A204.1 (cell line): ENCODE data around the gene STX3.
"Not testable (repeated sequence)": the region's sequence is repeated elsewhere in the genome, so short reads cannot be mapped to it uniquely, and the experiment has no call there.

Experiments
- FAIRE-seq: peaks from 2 replicates; lab custom pipeline; 2012; peaks lifted over from hg19 to GRCh38; lab: Jason Lieb, UNC

STX3 gene

GRCh38 chr11:59791639-59792038 lies 36.5 kb downstream of the STX3 start:
- no peak for FAIRE-seq

- FAIRE-seq, result no peak
Measured at GRCh38 chr11:59792507-59792906, 37.3 kb downstream of the STX3 start.

DNA sequence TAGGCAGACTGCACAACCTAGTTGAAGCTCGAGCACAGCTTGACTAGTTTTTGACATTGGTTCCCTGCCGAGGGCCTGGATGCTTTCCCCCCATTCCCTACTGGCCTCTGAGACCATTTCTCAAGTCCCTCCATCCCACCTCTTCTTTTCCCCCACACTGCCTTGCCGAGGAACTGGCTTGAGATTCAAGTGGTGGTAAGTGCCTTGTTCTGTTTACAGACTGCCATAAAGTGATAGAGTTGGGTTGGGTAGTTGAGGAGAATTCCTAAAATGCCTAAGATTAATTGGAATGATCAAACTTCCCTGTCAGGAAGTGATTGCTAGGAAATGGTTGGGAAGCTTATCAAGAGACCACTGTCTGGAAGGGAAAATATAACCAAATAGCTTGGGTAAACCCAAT lies 39.2 kb downstream of the STX3 start:
- no peak for FAIRE-seq

GRCh38 chr11:59800390-59801025 lies 45.3 kb downstream of the STX3 start:
- FAIRE-seq, result no peak

GRCh38 chr11:59801160-59801706 lies 46.1 kb downstream of the STX3 start:
- no peak for FAIRE-seq

GRCh38 chr11:59801981-59802638 lies 46.9 kb downstream of the STX3 start:
- FAIRE-seq, result no peak

- peak; percentile 65 for FAIRE-seq
Measured at GRCh38 chr11:59802639-59803176, 47.5 kb downstream of the STX3 start.

GRCh38 chr11:59804061-59804460 lies 48.9 kb downstream of the STX3 start:
- no peak for FAIRE-seq

- no peak for FAIRE-seq
Measured at GRCh38 chr11:59807047-59807610, 52.0 kb downstream of the STX3 start.

GRCh38 chr11:59810189-59810910 lies 55.2 kb downstream of the STX3 start, which contains the start of gene MRPL16:
TSS of gene MRPL16 (minus strand) at chr11:59810778. CDS start at chr11:59810658, 120 bp downstream.
- no peak for FAIRE-seq

GRCh38 chr11:59810911-59811259 lies 55.7 kb downstream of the STX3 start:
- FAIRE-seq, result no peak

GRCh38 chr11:59812220-59812619 lies 57.0 kb downstream of the STX3 start:
- FAIRE-seq, result no peak

DNA sequence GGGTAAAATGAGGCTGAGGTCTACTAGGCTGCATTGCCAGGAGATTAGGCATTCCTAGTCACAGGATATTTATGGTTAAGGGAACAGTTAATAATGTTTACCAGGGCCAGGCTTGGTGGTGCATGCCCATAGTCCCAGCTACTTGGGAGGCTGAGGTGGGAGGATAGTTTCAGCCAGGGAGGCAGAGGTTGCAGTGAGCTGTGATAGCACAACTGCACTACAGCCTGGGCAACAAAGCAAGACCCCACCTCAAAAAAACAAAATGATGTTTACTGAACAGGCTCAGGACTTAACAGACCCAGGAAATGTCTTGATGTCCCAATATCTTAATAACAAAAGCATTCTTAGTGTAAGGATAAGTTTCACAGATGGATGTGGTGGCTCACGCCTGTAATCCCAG lies 58.2 kb downstream of the STX3 start:
- FAIRE-seq, result no peak

GRCh38 chr11:59814021-59814420 lies 58.8 kb downstream of the STX3 start:
- FAIRE-seq, result no peak

GRCh38 chr11:59815754-59816153 lies 60.6 kb downstream of the STX3 start:
- FAIRE-seq, result no peak

DNA sequence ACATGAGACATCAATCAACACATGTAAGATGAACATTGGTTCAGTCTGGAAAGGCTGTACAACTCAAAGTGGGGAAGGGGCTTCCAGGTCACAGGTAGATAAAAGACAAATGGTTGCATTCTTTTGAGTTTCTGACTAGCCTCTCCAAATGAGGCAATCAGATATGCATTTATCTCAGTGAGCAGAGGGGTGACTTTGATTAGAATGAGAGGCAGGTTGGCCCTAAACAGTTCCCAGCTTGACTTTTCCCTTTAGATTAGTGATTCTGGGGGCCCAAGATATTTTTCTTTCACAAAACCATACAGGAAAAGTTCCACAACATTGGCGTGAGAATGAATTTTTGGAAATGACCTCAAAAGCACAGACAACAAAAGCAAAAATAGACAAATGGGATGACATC lies 61.3 kb downstream of the STX3 start:
- FAIRE-seq, result not testable (repeated sequence)

DNA sequence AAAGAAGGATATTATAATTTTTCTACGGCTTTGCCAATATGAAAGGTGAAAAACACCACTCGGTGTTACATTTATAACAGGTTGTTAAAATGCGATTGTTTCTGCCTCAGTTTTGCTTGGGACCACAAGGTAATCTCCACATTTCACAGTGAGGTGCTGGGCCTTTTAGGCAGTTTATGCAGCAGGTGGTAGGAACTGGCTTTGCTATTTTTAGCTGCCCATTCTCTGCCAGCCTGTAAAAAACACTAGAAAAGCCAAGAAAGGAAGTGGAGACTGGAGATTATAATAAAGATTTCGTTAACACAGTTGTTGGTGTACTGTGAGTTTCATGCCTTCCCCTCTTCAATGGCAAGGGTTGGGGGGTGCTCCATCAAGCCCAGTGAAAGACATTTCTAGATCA lies 63.4 kb downstream of the STX3 start:
- no peak for FAIRE-seq

GRCh38 chr11:59822989-59823566 lies 67.9 kb downstream of the STX3 start:
- FAIRE-seq, result peak; percentile 81

GRCh38 chr11:59829358-59829757 lies 74.2 kb downstream of the STX3 start:
- FAIRE-seq, result no peak

DNA sequence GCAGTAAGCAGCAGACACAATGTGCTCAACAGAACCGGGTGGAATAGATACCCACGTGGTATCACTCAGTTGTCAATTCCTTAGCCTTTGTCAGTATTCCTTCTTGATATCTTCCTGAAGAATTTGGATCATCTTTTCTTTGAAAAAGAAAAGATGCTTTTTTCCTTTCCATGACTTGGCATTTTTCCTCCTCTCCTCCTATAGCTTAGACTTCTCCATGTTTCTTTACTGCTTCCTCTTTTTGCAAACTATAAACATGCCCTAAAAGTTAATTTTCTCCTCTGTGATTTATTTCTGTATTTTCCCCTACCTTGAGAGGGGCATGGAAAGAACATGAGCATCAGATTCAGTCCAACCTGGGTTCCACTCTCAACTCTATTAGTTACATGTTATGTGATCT lies 78.4 kb downstream of the STX3 start:
- no peak for FAIRE-seq

GRCh38 chr11:59839615-59840014 lies 84.4 kb downstream of the STX3 start:
- no peak for FAIRE-seq

GRCh38 chr11:59841514-59841913 lies 86.3 kb downstream of the STX3 start:
- FAIRE-seq, result no peak
